Amniotic stem cell (primary cell): Measurements from ENCODE around the gene UBXN2A.
A peak's percentile ranks its signal among the peaks of the same experiment; 100 is the strongest.

ENCODE experiments used
- DNase-seq: peaks from one replicate; lab custom pipeline; 2025; lab: John Stamatoyannopoulos, UW

UBXN2A gene, protein sequence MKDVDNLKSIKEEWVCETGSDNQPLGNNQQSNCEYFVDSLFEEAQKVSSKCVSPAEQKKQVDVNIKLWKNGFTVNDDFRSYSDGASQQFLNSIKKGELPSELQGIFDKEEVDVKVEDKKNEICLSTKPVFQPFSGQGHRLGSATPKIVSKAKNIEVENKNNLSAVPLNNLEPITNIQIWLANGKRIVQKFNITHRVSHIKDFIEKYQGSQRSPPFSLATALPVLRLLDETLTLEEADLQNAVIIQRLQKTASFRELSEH

GRCh38 chr2:23939987-23940717 is at the start of gene UBXN2A:
Gene UBXN2A (plus strand): TSS chr2:23940463. CDS start chr2:23958315, 17,852 bp downstream.
- peak; percentile 56 for DNase-seq

DNA sequence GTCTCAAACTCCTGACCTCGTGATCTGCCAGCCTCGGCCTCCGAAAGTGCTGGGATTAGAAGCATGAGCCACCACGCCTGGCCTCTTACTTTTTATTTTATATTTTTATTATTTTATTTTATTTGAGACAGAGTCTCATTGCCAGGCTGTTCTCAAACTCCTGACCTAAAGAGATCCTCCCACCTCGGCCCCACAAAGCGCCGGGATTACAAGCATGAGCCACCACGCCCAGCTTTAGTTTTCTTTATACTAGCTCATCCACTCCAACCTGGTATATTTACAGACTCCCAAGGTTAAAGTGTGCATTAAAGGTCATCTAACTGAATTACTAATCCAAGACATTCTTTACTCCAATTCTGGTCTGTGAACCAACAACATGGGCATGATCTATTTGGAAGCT is 40.1 kb upstream of the UBXN2A start:
- DNase-seq = no peak

- no peak for DNase-seq
Observed at GRCh38 chr2:23900541-23901322, 39.5 kb upstream of the UBXN2A start.

GRCh38 chr2:23901966-23902846 is 38.1 kb upstream of the UBXN2A start:
- no peak for DNase-seq

DNA sequence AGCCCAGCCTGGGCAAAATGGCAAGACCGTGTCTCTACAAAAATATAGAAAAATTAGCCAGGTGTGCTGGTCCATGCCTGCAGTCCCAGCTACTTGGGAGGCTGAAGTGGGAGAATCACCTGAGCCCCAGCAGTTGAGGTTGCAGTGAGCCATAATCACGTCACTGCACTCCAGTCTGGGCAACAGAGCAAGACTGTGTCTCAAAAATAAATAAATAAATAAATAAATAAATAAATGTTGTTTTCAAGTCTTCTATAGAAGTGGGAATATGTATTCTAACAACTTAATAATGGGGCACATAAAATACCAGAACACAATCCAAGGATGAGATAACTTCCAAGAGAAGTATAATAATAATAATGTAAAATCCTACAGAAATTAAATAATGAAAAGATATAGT is 37.2 kb upstream of the UBXN2A start:
- DNase-seq = no peak

DNA sequence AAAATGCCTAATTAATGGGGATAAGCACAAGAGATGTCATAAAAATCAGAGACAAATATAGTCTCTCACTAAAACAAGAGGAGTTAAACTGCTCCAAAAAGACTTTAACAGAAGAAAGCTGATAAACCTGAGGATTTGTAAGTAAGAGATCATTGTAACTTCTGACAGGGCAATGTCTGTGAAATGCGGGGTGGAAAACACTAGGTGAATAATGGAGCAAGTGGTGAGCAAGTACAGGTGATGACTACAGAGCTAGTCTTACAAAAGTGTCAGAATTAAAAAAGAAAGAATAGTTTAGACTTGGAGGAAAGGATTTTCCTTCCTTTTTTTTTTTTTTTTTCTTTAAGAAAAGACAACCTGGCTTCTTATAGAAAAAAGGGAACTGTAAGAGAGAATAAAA is 36.0 kb upstream of the UBXN2A start:
- no peak for DNase-seq

DNA sequence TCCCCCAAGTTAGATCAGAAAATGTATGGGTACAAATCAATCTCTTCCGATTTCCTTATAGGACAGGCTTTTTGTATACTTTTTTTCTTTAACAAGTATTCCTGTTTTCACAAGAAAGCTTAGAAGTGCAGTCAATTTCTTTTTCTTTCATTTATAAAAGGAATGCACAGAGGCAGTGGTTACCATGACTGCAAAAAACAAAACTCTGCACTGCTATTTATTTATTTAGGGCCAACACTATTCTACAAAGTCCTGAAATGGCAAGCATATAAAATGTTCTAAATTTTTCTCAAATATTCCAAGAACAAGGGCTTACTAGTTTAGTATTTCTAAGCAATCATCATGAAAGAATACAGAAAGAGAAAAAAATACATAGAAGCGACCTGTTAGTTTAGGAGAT is 35.6 kb upstream of the UBXN2A start:
- DNase-seq = peak; percentile 20

DNA sequence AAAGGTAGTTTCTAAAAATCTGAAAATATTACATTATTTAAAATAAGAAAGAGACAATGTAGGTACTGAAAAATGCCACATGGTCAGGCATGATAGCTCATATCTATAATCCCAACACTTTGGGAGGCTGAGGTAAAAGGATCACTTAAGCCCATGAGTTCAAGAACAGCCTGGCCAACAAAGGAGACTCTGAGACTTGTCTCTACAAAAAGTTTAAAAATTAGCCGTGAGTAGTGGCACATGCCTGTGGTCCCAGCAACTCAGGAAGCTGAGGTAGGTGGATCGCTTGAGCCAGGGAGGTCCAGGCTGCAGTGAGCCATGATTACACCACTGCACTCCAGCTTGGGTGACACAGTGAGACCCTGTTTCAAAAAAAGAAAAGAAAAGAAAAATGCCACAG is 35.1 kb upstream of the UBXN2A start:
- no peak for DNase-seq

- no peak for DNase-seq
Observed at GRCh38 chr2:23912054-23912453, 28.2 kb upstream of the UBXN2A start.

DNA sequence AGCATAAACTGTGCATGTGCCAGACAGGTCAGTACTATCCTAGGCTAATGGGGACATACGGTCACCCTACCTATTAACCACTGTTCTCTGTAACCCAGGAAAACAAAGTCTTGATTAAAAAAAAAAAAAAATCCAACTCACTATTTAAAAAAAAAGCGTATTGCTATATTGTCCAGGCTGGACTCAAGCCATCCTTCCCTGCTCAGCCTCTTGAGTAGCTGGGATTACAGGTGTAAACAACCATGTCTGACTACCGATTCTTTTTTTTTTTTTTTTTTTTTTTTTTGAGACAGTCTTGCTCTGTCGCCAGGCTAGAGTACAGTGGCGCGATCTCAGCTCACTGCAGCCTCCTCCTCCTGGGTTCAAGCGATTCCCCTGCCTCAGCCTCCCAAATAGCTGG is 24.9 kb upstream of the UBXN2A start:
- no peak for DNase-seq

- no peak for DNase-seq
Observed at GRCh38 chr2:23916727-23917405, 23.4 kb upstream of the UBXN2A start.

DNA sequence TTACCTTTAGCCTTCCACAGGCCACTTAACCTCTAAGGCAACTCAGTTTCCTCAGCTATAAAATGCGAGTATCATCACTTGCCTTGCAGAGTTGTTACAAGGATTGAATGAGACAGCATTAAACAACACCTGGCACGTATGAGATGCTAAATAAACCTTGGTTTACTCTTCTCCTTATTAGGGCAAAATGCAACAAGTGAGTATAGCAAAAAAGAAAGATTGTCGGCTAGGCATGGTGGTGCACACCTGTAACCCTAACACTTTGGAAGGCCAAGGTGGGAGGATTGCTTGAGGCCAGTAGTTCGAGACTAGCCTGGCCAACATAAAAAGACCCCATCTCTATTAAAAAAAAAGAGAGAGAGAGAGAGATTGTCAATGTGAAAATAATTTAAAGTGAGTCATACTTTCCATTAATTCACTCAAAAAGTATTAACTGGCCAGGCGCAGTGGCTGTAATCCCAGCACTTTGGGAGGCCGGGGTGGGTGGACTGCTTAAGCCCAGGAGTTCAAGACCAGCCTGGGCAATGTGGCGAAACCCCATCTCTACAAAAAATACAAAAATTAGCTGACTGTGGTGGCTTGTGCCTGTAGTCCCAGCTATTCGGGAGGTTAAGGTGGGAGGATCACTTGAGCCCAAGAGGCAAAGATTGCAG is 21.3 kb upstream of the UBXN2A start:
- DNase-seq = no peak

DNA sequence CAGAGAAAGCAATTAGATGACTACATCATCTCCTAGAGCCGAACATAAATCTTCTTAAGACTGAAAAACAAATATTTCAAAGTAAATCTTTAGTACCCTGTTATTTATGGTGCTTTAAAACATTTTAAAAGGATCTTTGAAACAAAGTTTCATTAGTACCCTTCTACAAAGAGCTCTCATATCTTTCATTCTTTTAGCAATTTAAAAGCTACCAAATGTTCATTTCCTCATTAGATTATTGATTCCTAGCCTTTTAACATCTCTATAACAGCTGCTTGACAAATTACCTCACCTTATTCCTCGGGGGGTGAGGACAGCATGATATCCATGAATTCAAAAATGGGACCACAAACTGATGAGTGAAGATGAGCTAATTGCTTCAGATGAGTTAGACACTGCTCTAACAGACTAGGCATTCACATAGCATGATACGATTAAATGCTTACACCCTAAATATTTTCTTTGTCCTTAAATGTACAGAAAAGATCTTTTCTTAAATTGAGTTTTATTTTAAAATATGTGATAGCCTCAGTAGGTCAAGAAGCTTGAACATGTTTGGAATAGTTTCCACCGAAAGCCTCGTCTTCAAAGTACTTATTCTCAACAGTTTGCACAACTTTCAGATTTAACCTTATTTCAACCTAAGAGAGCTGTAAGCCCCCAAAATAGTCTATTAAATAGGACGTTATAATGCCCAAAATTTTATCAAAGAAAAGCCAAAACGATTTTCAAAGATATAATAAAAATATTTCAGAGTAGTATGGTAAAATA is 15.5 kb upstream of the UBXN2A start:
- DNase-seq = no peak

DNA sequence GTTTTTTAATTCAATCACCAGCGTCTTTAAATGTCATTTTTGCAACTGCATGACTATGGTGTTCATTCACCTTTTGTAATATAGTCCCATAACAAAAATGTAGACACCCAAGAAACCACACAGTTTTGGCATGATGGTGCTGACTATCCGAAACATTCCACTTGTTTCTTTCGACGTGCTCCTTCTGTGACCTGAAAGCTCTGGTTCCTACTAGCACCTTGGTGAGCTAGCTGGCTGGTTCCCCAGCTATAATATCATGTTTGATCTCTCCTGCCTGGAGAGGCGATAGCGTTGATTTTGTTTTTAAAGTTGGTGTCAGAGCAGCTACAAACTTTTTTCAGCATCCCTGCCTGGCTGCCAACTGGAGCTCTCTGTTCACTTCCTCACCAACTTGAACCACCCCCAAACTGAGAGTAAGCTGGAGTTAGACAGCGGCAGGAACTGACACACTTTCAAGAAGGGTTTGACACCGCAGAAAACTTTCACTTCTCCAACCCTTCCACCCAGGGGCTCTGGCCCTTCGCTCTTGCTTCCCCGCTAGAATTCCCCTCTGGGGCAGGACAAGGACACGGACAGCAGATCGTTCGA is 14.5 kb upstream of the UBXN2A start:
- peak; percentile 28 for DNase-seq

- no peak for DNase-seq
Observed at GRCh38 chr2:23926290-23926749, 13.9 kb upstream of the UBXN2A start.

DNA sequence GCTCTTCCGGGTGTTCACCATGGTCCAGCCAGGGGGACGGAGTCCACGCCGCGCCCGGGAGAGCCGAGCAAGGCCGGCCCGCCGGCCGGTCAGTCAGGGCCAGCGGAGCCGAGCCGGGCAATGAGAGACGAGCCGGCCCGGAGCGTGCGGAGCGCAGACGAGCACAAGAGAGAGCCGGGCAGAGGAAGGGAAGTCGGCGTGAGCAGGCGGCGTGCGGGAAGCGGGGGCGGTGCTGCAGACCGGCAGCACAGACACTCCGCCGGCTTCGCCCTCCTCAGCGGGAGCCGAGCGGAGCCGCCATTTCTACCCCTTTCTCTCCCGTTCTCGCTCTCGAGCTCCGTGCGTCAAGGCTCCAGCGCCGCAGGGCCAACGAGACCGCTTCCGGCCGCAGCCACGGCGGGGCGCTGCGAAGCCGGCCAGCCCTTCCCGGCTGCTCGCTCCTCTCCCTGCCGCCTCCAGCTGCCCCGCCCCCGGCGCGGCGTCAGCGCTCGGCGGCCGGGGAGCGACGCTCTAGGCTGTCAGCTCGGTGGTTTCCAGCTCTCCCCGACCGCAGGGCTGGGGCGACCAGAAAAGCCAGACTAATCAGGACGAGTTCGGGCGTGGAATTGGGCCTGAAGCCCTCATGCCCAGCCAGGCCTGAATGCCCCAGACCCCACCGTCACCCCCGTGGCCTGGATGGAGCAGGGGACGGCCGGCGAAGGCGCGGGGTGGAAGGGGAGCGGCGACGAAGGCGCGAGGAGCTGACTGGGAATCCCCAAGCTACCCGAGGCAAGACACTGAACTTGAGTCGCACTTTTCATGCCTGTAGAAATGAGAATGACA is 13.3 kb upstream of the UBXN2A start, which contains the start of gene ATAD2B:
Gene ATAD2B (minus strand): TSS at position 374 of the 822 bp plus-strand sequence. CDS start 353 bp downstream, at position 21.
- peak; percentile 85 for DNase-seq

- no peak for DNase-seq
Observed at GRCh38 chr2:23934259-23934658, 6.0 kb upstream of the UBXN2A start.
